Mesenchymal stem cell (in vitro differentiated cells and primary cell): ENCODE data around the gene DENND1C.

ENCODE experiments used
- DNase-seq: peaks from one replicate; pipeline ENCODE4 v3.0.0-alpha.2; 2013
- H2AFZ ChIP-seq: one replicate; pipeline ENCODE4 v1.6.1; 2013; ENCODE audit warnings: low read depth, mild to moderate bottlenecking, control low read depth, inconsistent platforms, low read length, moderate library complexity
- H2AK5ac ChIP-seq: 2 replicates; pipeline ENCODE4 v1.6.1; 2013; ENCODE audit warnings: low read length, moderate library complexity, mild to moderate bottlenecking, inconsistent platforms; ENCODE audit not compliant: severe bottlenecking
- H2BK120ac ChIP-seq: one replicate; pipeline ENCODE4 v1.6.1; 2013; ENCODE audit warnings: low read depth, mild to moderate bottlenecking, inconsistent platforms, low read length, moderate library complexity
- H2BK12ac ChIP-seq, 2 experiments: one replicate each; pipeline ENCODE4 v1.6.1; 2013; ENCODE audit warnings: inconsistent platforms in 2 of 2, low read length in 2 of 2, mild to moderate bottlenecking in 2 of 2, moderate library complexity in 2 of 2, control low read depth in 1 of 2
- H2BK15ac ChIP-seq: one replicate; pipeline ENCODE4 v1.6.1; 2013; ENCODE audit warnings: mild to moderate bottlenecking, low read depth, inconsistent platforms; ENCODE audit not compliant: poor library complexity, severe bottlenecking
- H2BK5ac ChIP-seq: 2 replicates; pipeline ENCODE4 v1.6.1; 2013; ENCODE audit warnings: low read depth, mild to moderate bottlenecking, low read length, control low read depth, inconsistent platforms; ENCODE audit not compliant: poor library complexity, severe bottlenecking
- H3K14ac ChIP-seq, 2 experiments: one replicate each; pipeline ENCODE4 v1.6.1; 2013; ENCODE audit warnings: inconsistent platforms in 2 of 2, low read length in 2 of 2, control low read depth in 1 of 2, mild to moderate bottlenecking in 1 of 2, moderate library complexity in 1 of 2
- H3K18ac ChIP-seq, 2 experiments: one replicate each; pipeline ENCODE4 v1.6.1; 2013; ENCODE audit warnings: inconsistent platforms in 2 of 2, low read length in 2 of 2, control low read depth in 1 of 2, low read depth in 1 of 2, mild to moderate bottlenecking in 1 of 2
- H3K23ac ChIP-seq, 2 experiments: one replicate each; pipeline ENCODE4 v1.6.1; 2013; ENCODE audit warnings: inconsistent platforms in 2 of 2, low read length in 2 of 2, mild to moderate bottlenecking in 2 of 2, moderate library complexity in 2 of 2, control low read depth in 1 of 2
- H3K27ac ChIP-seq: 2 replicates; pipeline ENCODE4 v1.5.1; 2013; ENCODE audit warnings: mild to moderate bottlenecking, moderate library complexity, low read length, control low read depth, inconsistent platforms; ENCODE audit not compliant: poor library complexity, severe bottlenecking
- H3K27me3 ChIP-seq, 2 experiments: 2 replicates each; pipeline versions ENCODE4 v1.6.1 to v1.7.0; 2013; ENCODE audit warnings: low read length in 2 of 2, mild to moderate bottlenecking in 2 of 2, moderate library complexity in 2 of 2, control low read depth in 1 of 2, inconsistent platforms in 1 of 2; ENCODE audit not compliant: control insufficient read depth in 1 of 2, insufficient read depth in 1 of 2
- H3K36me3 ChIP-seq, 2 experiments: 2 replicates each; pipeline versions ENCODE4 v1.6.1 to v1.7.0; 2013; ENCODE audit warnings: low read length in 2 of 2, control low read depth in 1 of 2, inconsistent platforms in 1 of 2, low read depth in 1 of 2, mild to moderate bottlenecking in 1 of 2; ENCODE audit not compliant: insufficient read depth in 2 of 2, control insufficient read depth in 1 of 2
- H3K4ac ChIP-seq, 2 experiments: one replicate each; pipeline ENCODE4 v1.6.1; 2013; ENCODE audit warnings: inconsistent platforms in 2 of 2, low read length in 2 of 2, mild to moderate bottlenecking in 2 of 2, moderate library complexity in 2 of 2, control low read depth in 1 of 2, low read depth in 1 of 2
- H3K4me1 ChIP-seq: 2 replicates; pipeline ENCODE4 v1.6.1; 2013; ENCODE audit warnings: low read depth, low read length, control low read depth; ENCODE audit not compliant: control insufficient read depth, insufficient read depth
- H3K4me2 ChIP-seq: 2 replicates; pipeline ENCODE4 v1.6.1; 2013; ENCODE audit warnings: low read length, mild to moderate bottlenecking, inconsistent platforms; ENCODE audit not compliant: poor library complexity, severe bottlenecking
- H3K4me3 ChIP-seq, 2 experiments: 2 replicates each; pipeline versions ENCODE4 v1.5.1 to v1.7.0; 2013; ENCODE audit warnings: low read length in 2 of 2, mild to moderate bottlenecking in 2 of 2, control low read depth in 1 of 2, low read depth in 1 of 2; ENCODE audit not compliant: insufficient read depth in 1 of 2
- H3K79me1 ChIP-seq: replicated peaks from 2 replicates; pipeline ENCODE4 v1.6.1; 2013; ENCODE audit warnings: mild to moderate bottlenecking, control low read depth, low read length, inconsistent platforms; ENCODE audit not compliant: poor library complexity, severe bottlenecking
- H3K9ac ChIP-seq: 2 replicates; pipeline ENCODE4 v1.7.0; 2013; ENCODE audit warnings: mild to moderate bottlenecking, low read length, moderate library complexity
- H3K9me3 ChIP-seq: 2 replicates; pipeline ENCODE4 v1.7.0; 2013; ENCODE audit warnings: mild to moderate bottlenecking, low read length; ENCODE audit not compliant: control insufficient read depth
- H4K8ac ChIP-seq: one replicate; pipeline ENCODE4 v1.6.1; 2013; ENCODE audit warnings: inconsistent platforms, mild to moderate bottlenecking, low read length, moderate library complexity
- H4K91ac ChIP-seq: one replicate; pipeline ENCODE4 v1.6.1; 2013; ENCODE audit warnings: mild to moderate bottlenecking, low read length, inconsistent platforms
- WGBS: methylation state at CpG from one replicate; pipeline ENCODE4 v1.1.7; 2013; ENCODE audit warnings: mixed read lengths; 5-methylcytosine and 5-hydroxymethylcytosine counted together

Gene DENND1C

DNA sequence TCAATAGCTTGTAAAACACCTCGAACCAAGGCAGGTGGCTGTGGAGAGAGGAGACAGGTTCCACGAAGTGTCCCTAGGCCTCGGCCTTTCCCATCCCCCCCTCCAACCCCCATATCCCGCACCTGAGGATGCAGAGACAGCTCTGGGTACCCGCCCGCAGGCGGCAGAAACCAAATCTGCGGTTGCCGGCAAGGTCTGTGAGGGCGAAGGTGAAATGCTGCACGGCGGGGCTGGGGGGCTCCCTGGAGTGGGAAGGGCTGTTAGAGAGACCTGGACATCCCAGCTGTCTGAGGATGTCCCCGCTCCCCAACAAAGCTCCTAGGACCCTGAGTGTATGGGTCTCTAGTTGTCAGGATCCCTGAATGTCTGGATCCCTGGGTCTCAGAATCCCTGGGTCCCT lies 2.8 kb downstream of the DENND1C start:
- H2AFZ ChIP-seq, result no peak overlapping the region
- no peak overlapping the region for H3K4ac ChIP-seq
- H2BK12ac ChIP-seq, result no peak overlapping the region
- H2AK5ac ChIP-seq, result no peak overlapping the region
- H3K9ac ChIP-seq, result no peak overlapping the region
- H3K4me3 ChIP-seq, result no peak overlapping the region
- 82% methylated on average over 13 of the region's 13 CpGs for WGBS
- H3K23ac ChIP-seq, result no peak overlapping the region
- H3K14ac ChIP-seq, result no peak overlapping the region
- no peaks in the 10 kb centered on the region for H3K9me3 ChIP-seq
- no peaks in the 10 kb centered on the region for H3K79me1 ChIP-seq
- no peak overlapping the region for H3K18ac ChIP-seq
- H3K4me2 ChIP-seq, result no peak overlapping the region
- H4K8ac ChIP-seq, result no peak overlapping the region
- H2BK15ac ChIP-seq, result no peak overlapping the region
- H3K27ac ChIP-seq, result no peak overlapping the region
- peaks cover 32% of the 10 kb centered on the region for H3K4me1 ChIP-seq
- H4K91ac ChIP-seq, result no peak overlapping the region
- H3K27me3 ChIP-seq, result peaks cover 19 to 72% of the 10 kb centered on the region in 2 experiments
- H3K36me3 ChIP-seq, result no peaks in the 10 kb centered on the region
- no peak for DNase-seq
- no peak overlapping the region for H2BK5ac ChIP-seq
- no peak overlapping the region for H2BK120ac ChIP-seq

DNA sequence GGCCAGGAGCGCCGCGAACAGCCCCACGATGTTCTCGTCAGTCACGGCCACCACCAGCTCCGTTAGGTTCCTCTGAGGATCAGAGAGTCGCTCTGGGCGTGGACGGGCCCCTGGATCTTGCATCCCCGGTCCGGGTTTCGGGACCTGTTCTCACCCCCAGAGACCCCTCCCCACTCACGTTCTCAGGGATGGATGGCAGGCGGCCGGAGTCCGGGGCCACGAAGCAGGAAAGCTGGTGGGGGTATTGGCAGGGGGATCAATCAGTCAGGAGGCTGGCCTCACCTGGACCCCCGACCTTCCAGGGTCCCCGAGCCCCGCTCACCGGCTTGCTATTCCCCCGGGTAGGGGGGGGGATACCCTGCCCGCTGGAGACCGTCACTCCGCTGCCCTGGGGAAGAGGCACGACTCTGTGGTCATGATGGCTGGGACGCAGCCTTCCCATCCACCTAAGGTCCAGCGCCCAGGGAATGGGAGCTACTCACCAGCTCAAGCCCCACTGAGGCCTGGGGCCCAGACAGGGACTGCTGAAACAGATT lies 4.6 kb downstream of the DENND1C start:
- H3K23ac ChIP-seq, result no peak overlapping the region
- H3K4ac ChIP-seq, result no peak overlapping the region
- no peak overlapping the region for H2BK12ac ChIP-seq
- no peak overlapping the region for H3K14ac ChIP-seq
- no peaks in the 10 kb centered on the region for H3K9me3 ChIP-seq
- H2BK120ac ChIP-seq, result no peak overlapping the region
- H3K27me3 ChIP-seq, result peaks cover 19 to 64% of the 10 kb centered on the region in 2 experiments
- no peak overlapping the region for H3K9ac ChIP-seq
- H2BK15ac ChIP-seq, result no peak overlapping the region
- peak overlapping the region; percentile 61 for H3K4me2 ChIP-seq
- no peak overlapping the region for H3K18ac ChIP-seq
- H4K8ac ChIP-seq, result no peak overlapping the region
- peaks cover 32% of the 10 kb centered on the region for H3K4me1 ChIP-seq
- H3K27ac ChIP-seq, result no peak overlapping the region
- no peaks in the 10 kb centered on the region for H3K36me3 ChIP-seq
- no peak overlapping the region for H4K91ac ChIP-seq
- no peak for DNase-seq
- H2BK5ac ChIP-seq, result no peak overlapping the region
- H2AFZ ChIP-seq, result no peak overlapping the region
- H3K4me3 ChIP-seq, result peak overlapping the region in 1 of 2 experiments; percentile 34
- WGBS, result 41% methylated on average over 21 of the region's 29 CpGs
- H3K79me1 ChIP-seq, result no peaks in the 10 kb centered on the region
- H2AK5ac ChIP-seq, result no peak overlapping the region

DNA sequence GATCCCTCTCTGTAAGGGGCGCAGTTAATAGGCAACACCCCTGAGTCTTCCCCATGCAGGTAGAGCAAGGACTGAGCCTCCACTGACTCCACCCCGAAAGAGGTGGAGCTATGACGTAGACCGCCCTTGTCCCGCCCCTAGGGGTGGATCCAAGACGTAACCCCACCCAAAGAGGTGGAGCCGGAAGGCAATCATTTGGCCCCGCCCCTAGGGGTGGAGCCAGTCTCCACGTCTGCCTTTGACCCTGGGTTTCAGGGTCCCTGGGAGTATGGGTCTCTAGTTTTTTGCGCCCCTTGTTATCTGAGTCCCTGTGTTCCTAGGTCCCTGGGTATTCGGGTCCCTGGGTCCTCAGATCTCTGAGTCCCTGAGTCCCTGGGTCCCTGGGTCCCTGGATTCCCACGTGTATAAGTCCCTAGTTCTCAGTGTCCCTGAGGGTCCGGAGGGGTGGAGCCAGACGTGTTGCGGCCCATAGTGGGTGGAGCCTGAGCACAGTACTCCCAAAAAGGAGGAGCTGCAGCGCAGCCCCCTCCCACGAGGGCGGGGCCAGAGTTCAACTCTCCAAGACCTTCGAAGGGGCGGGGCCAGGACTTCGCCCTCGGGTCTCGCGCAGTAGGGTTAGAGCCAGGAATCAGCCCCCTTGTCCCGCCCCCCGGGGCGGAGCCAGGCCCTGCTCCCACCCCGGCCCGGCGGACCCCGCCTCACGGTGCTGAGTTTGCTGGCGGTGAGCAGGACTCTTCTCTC lies 5.3 kb downstream of the DENND1C start:
- Histone ChIP-seq H2AK5ac (no peak overlapping the region), H2BK120ac (no peak overlapping the region), H4K91ac (no peak overlapping the region), H3K4me3 (peak overlapping the region in 1 of 2 experiments; percentile 34), H2AFZ (no peak overlapping the region), H3K36me3 (no peaks in the 10 kb centered on the region), H3K14ac (no peak overlapping the region), H3K4me2 (peak overlapping the region; percentile 61), H3K4me1 (peaks cover 25% of the 10 kb centered on the region), H3K23ac (no peak overlapping the region), H3K9me3 (no peaks in the 10 kb centered on the region), H3K4ac (no peak overlapping the region), H3K27me3 (peaks cover 19 to 60% of the 10 kb centered on the region in 2 experiments), H3K9ac (no peak overlapping the region), H3K79me1 (no peaks in the 10 kb centered on the region), H2BK12ac (no peak overlapping the region), H4K8ac (no peak overlapping the region), H3K18ac (no peak overlapping the region), H2BK5ac (no peak overlapping the region), H2BK15ac (no peak overlapping the region), H3K27ac (no peak overlapping the region)
- DNase-seq, result peak; percentile 53
- WGBS, result 3% methylated on average over 33 of the region's 33 CpGs

- Histone ChIP-seq H3K18ac (no peak overlapping the region), H4K91ac (peak overlapping the region; percentile 35)
- DNase-seq, result no peak
These were observed 6.1 kb downstream of the DENND1C start for GRCh38 chr19:6475321-6476108.

More at GRCh38 chr19:6475321-6476108, 6.1 kb downstream of the DENND1C start:
- Histone ChIP-seq H3K9ac (no peak overlapping the region), H2BK5ac (no peak overlapping the region), H3K79me1 (no peaks in the 10 kb centered on the region), H3K4ac (no peak overlapping the region), H3K23ac (no peak overlapping the region), H4K8ac (no peak overlapping the region), H3K27me3 (peaks cover 19 to 59% of the 10 kb centered on the region in 2 experiments), H2BK12ac (no peak overlapping the region), H2AFZ (no peak overlapping the region), H2AK5ac (no peak overlapping the region), H3K4me1 (peaks cover 21% of the 10 kb centered on the region), H3K4me2 (peak overlapping the region; percentile 48), H3K4me3 (no peak overlapping the region), H3K36me3 (no peaks in the 10 kb centered on the region), H2BK15ac (no peak overlapping the region), H2BK120ac (no peak overlapping the region), H3K27ac (no peak overlapping the region), H3K9me3 (no peaks in the 10 kb centered on the region), H3K14ac (no peak overlapping the region)
- 8% methylated on average over 44 of the region's 52 CpGs for WGBS
